ENCODE measurements around the gene BAIAP2.

Gene BAIAP2

GRCh38 chr17:81126281-81127132, 91.6 kb downstream of the BAIAP2 start:
- DNase-seq = peak in 8 of 14 donors; percentile 32 to 66 (median 47)

GRCh38 chr17:81127133-81127455, 92.1 kb downstream of the BAIAP2 start:
- peak in 2 of 14 donors; percentile 16 to 50 for DNase-seq

- no peak for DNase-seq
Observed at GRCh38 chr17:81127526-81128177, 92.7 kb downstream of the BAIAP2 start.

DNA sequence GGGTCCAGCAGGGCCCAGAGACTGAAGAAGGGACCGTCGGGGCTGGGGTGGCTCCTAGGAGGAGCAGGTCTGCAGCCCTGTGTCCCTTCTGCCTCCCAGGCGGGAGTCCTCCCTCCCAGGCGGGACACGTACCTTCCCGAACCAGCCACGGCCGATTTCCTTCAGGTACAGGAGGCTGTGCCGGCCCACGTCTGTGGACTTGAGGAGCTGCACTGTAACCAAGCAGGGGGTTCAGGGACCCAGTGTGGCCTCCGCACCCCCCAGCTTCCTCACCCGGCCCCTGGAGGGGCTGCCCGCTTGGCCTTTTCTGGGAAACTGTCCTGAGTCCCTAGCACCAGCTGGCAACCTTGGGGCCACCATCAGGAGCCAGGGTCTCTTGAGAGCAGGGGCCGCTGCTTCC, 93.4 kb downstream of the BAIAP2 start:
- DNase-seq = no peak

- peak in 13 of 14 donors; percentile 29 to 95 (median 85) for DNase-seq
Observed at GRCh38 chr17:81128774-81129173, 93.8 kb downstream of the BAIAP2 start.

- DNase-seq = peak in 1 of 14 donors; percentile 81
Observed at GRCh38 chr17:81129289-81129688, 94.3 kb downstream of the BAIAP2 start.

GRCh38 chr17:81129711-81130367, 94.9 kb downstream of the BAIAP2 start:
- DNase-seq = peak in 2 of 14 donors; percentile 47 to 62

GRCh38 chr17:81130385-81131361, 95.7 kb downstream of the BAIAP2 start:
- peak in 9 of 14 donors; percentile 25 to 74 (median 58) for DNase-seq

DNA sequence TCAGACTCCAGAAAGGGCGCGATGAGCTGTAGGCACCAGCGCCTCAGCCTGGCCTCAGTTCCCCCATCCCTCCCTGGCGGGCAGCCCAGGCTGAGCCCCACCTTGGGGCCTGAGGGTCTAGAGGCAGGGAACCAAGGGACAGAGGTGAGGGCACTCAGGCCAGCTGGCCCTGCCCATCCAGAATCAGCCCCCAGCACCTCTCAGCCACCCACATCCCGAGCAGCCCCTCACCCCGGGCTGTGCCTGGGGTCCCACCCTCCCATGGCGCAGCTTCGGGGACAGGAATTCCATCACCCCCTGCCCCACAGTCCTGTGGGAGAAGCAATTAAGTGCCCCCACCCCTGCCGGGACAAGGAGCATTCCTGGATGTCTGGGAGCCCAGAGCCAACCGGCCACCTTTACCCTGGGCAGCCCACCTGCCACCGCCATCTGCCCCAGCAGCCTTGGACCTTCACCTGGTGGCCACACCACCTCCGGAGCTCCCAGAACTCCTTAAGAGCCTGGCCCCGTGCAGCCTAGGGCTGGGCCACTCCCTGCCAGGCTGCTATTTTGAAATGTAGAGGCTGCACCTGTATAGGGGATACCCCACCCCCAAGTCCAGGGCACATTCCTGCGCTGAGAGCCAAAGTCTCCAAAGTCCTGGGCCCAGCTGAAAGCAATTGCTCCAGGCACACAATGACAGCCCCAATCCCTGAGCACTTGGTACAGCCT, 96.7 kb downstream of the BAIAP2 start:
- no peak for DNase-seq

DNA sequence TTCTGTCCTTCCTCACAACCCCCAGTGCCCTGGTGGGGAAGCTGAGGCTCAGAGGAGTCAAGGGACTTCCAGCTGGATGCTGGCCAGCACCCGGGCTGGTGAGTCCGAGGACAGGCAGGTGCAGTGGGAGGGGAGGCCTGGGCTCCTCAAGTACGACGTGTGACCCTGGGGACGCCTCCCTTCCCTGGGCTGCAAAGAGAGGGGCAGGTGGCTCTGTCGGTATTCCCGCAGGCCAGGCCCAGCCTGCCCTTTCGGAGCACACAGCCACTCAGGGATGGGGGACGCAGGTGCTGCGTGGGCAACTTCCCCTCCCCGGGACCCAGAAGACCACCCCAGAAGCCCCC, 97.2 kb downstream of the BAIAP2 start:
- no peak for DNase-seq

DNA sequence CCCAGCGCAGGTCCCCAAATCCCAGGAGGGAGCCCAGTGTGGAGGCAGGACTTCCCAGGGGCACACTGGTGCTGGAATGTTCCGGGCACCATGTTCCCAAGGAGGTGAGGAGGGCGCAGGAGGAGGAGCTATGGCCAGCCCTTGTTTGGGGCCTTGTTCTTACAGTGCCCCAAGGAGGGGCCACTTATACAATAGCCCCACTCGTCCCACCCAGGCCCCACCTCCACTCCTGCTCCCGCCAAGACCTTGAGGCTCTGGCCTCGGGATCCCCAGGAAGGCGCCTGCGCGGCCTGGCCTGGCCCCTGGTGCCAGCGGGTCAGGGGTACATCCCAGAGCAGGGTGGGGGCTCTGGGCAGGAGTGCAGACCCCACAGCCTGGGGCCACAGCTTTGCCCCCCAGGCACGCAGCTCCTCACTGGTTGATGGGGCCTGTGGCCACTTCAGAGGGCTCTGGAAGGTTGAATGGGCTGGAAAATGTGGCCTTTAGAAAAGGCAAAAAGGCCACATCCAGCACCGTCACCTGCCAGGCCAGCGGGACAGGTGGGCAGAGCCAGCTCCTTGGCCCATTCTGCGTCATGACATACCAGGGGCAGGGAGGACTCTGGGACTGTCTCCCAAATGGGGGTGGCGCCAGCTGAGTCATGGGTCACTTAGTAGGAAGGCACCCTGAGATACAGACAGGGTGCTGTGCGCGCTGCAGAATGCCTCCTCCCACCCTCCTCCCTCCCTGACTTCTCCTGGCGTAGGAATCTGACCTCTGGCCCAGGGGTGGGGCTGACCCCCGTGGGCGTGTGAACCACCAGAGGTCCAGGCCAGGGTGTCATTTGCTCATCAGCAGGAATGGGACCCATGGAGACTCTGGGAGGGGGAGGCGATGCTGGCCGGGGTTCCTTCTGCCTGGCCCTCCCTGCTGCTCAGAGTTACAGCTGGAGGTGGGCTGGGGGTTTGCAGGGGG, 98.1 kb downstream of the BAIAP2 start:
- DNase-seq = no peak

GRCh38 chr17:81134064-81134781, 99.3 kb downstream of the BAIAP2 start:
- no peak for DNase-seq

DNA sequence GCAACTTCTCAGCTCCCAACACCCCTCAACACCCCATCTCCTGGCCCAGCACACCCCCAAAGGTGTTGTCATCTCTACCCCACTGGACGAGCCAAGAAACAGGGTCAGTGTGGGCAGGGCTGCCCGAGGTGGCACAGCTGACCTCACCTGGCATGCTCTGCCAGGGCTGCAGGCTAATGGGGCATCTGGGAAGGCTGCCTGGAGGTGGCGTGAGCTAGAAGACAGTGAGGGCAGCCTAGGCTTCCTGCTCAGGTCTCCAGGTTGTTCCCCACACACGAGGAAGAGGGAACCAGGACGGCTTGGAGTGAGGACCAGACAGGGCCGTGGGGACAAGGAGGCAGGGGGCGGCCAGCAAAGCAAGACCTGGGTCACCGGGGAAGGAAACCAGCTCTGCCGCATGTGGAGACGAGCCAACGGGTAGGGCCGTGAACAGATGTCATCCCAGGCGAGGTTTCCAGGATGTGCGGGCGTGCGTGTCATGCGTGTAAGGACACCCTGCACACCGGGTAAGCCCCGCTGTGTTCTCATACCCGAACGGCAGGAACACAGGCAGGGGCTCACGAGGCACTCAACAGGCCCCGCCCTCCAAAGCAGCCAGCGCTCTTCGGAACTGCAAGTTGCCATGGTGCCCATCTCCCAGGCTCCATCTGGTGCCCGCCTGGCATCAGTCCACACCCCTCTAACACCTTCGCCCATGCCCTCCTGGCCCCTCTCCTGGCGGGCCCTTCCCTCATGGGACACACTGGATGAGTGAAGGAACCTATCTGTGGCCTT, 100.7 kb downstream of the BAIAP2 start:
- DNase-seq = peak in 7 of 14 donors; percentile 20 to 60 (median 47)

DNA sequence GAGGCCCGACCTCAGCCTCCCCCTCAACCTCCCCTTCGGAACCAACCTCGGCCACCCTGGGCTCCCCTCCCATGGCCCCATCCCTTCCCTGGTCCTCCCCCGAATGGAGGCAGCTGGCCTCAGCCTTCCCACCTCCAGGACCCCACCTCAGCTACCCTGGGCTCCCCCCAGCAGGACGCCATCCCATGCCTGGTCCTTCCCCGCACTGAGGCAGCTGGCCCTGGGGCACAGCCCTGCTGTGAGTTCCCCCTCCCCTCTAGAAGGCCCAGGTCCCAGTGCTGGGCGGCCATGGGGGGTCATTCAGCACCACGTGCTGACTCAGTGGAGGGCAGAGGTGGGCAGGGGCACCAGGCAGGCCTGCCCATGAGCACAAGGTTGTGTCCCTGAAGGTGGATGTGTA, 101.4 kb downstream of the BAIAP2 start:
- no peak for DNase-seq

DNA sequence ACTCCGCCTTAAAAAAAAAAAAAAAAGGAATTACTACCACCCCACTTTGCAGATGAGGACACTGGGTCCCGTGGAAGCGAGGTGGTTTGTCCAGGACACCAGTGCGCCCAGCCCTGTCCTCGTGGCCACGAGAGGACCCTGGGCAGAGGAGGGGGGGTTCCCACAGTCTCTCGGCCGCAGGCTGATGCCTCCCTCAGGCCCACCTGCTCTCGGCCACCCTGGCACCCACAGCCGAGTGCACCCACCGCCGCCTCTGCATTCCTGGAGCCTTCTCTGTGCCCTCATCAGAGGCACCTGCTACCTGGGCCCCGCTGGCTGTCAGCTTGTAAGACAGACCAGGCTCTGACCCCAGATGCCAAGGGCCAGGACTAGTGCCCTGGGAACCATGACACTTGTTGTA, 102.3 kb downstream of the BAIAP2 start:
- DNase-seq = no peak

DNA sequence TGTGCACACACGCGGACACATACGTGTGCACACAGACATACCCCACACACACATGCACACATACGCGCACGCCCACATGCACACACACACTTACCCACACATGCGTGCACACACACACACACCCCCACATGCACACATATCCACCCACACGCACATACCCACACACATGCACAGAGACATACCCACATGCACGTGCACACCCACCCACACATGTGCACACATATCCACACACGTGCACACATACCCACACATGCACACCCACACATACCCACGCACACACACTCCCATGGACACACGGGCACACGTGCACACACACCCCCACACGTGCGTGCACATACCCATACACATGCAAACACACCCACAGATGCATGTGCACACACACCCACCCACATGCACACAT, 103.1 kb downstream of the BAIAP2 start:
- DNase-seq = no peak

- no peak for DNase-seq
Observed at GRCh38 chr17:81138500-81138899, 103.5 kb downstream of the BAIAP2 start.

- no peak for DNase-seq
Observed at GRCh38 chr17:81139428-81139827, 104.5 kb downstream of the BAIAP2 start.

DNA sequence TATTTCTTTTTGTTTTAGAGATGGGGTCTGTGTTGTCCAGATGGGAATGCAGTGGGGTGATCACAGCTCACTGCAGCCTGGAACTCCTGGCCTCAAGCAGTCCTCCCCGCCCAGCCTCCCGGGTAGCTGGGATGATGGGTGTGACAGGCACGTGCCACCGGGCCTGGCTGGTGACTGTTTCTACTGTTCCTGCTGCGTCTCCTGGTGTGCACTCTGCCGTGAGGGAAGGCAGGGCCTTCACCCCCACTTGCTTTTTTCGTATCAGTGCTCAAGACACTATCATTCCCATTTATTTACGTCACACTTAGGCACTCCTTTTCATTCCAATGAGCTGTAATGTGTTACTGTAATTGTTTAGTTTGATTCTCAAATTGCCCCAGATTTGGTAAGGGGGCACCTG, 105.1 kb downstream of the BAIAP2 start:
- no peak for DNase-seq

Measured in C1 segment of cervical spinal cord (tissue), 14 donors.